Activated gamma-delta T cell treated with anti-CD3 and anti-CD28 coated beads, Interleukin-2, amount 50 U/mL, for 16 hours (primary cell): Measurements from ENCODE around the gene TPRKB.
"Not testable (repeated sequence)": the region's sequence is repeated elsewhere in the genome, so short reads cannot be mapped to it uniquely, and the experiment has no call there.

Experiments used
- DNase-seq: peaks from one replicate; pipeline ENCODE4 v3.0.0-alpha.2; 2020; ENCODE audit warnings: low read depth

The TPRKB gene

GRCh38 chr2:73739101-73739500 is 2.0 kb upstream of the TPRKB start:
- DNase-seq = no peak

- DNase-seq = no peak
Measured at GRCh38 chr2:73736378-73736777, 767 bp downstream of the TPRKB start.

- DNase-seq = no peak
Measured at GRCh38 chr2:73730810-73731209, 6.3 kb downstream of the TPRKB start.

GRCh38 chr2:73728711-73729110 is 8.4 kb downstream of the TPRKB start:
- DNase-seq = no peak

- no peak for DNase-seq
Measured at GRCh38 chr2:73728043-73728442, 9.1 kb downstream of the TPRKB start.

GRCh38 chr2:73726657-73727056 is 10.5 kb downstream of the TPRKB start:
- DNase-seq = not testable (repeated sequence)

GRCh38 chr2:73718851-73719621 is 18.1 kb downstream of the TPRKB start:
- DNase-seq = no peak

- DNase-seq = no peak
Measured at GRCh38 chr2:73718421-73718820, 18.7 kb downstream of the TPRKB start.

- DNase-seq = not testable (repeated sequence)
Measured at GRCh38 chr2:73717695-73718094, 19.4 kb downstream of the TPRKB start.

- no peak for DNase-seq
Measured at GRCh38 chr2:73717251-73717606, 19.9 kb downstream of the TPRKB start.

- DNase-seq = no peak
Measured at GRCh38 chr2:73716543-73717250, 20.4 kb downstream of the TPRKB start.

GRCh38 chr2:73714091-73714490 is 23.1 kb downstream of the TPRKB start:
- DNase-seq = no peak

GRCh38 chr2:73708527-73708926 is 28.6 kb downstream of the TPRKB start:
- DNase-seq = no peak

- DNase-seq = no peak
Measured at GRCh38 chr2:73707636-73708035, 29.5 kb downstream of the TPRKB start.

- DNase-seq = no peak
Measured at GRCh38 chr2:73707058-73707457, 30.1 kb downstream of the TPRKB start.

GRCh38 chr2:73705091-73705490 is 32.1 kb downstream of the TPRKB start:
- no peak for DNase-seq

- DNase-seq = no peak
Measured at GRCh38 chr2:73704285-73704684, 32.9 kb downstream of the TPRKB start.

- DNase-seq = no peak
Measured at GRCh38 chr2:73703675-73704074, 33.5 kb downstream of the TPRKB start.

GRCh38 chr2:73702852-73703493 is 34.2 kb downstream of the TPRKB start:
- not testable (repeated sequence) for DNase-seq

GRCh38 chr2:73701968-73702665 is 35.0 kb downstream of the TPRKB start:
- DNase-seq = no peak

GRCh38 chr2:73701448-73701765 is 35.7 kb downstream of the TPRKB start:
- not testable (repeated sequence) for DNase-seq

- no peak for DNase-seq
Measured at GRCh38 chr2:73700661-73701447, 36.3 kb downstream of the TPRKB start.
